GM23248 (cell line): ENCODE measurements around the gene ABCA2. TPM values are rescaled to one million over a fixed set of nuclear protein-coding genes. Genes with fewer than 3 reads are reported as not detected.

Experiments
- DNase-seq: peaks from one replicate; pipeline ENCODE4 v3.0.0-alpha.2; 2015
- H2AFZ ChIP-seq: fragments of 200-600 bp; sonication (generic); 2 replicates; pipeline ENCODE4 v1.6.1; 2016; ENCODE audit warnings: antibody characterized with exemption
- H3F3A ChIP-seq: fragments of 200-600 bp; sonication (generic); 2 replicates; pipeline ENCODE4 v1.6.1; 2016; ENCODE audit warnings: mild to moderate bottlenecking, antibody characterized with exemption, mixed run types; ENCODE audit not compliant: insufficient read depth
- H3K27ac ChIP-seq: fragments of 200-600 bp; sonication (generic); 2 replicates; pipeline ENCODE4 v1.5.1; 2016; ENCODE audit warnings: mild to moderate bottlenecking
- H3K27me3 ChIP-seq: fragments of 200-600 bp; sonication (generic); replicated peaks from 2 replicates; pipeline ENCODE4 v1.6.1; 2016; ENCODE audit warnings: mild to moderate bottlenecking; ENCODE audit not compliant: insufficient read depth
- H3K36me3 ChIP-seq: fragments of 200-600 bp; sonication (generic); 2 replicates; pipeline ENCODE4 v1.6.1; 2016; ENCODE audit warnings: low read depth, mild to moderate bottlenecking
- H3K4me1 ChIP-seq: fragments of 200-600 bp; sonication (generic); 2 replicates; pipeline ENCODE4 v1.6.1; 2016; ENCODE audit warnings: mild to moderate bottlenecking; ENCODE audit not compliant: insufficient read depth
- H3K4me2 ChIP-seq: fragments of 200-600 bp; sonication (generic); one replicate; pipeline ENCODE4 v1.6.1; 2016; ENCODE audit warnings: mild to moderate bottlenecking; ENCODE audit not compliant: unreplicated experiment
- H3K4me3 ChIP-seq: fragments of 200-600 bp; sonication (generic); 2 replicates; pipeline ENCODE4 v1.5.1; 2016; ENCODE audit warnings: mild to moderate bottlenecking
- H3K79me2 ChIP-seq: fragments of 200-600 bp; sonication (generic); 2 replicates; pipeline ENCODE4 v1.6.1; 2016; ENCODE audit warnings: mild to moderate bottlenecking; ENCODE audit not compliant: insufficient read depth
- H3K9ac ChIP-seq: fragments of 200-600 bp; sonication (generic); 2 replicates; pipeline ENCODE4 v1.6.1; 2016; ENCODE audit warnings: mild to moderate bottlenecking
- H3K9me2 ChIP-seq: fragments of 200-600 bp; sonication (generic); 2 replicates; pipeline ENCODE4 v1.6.1; 2016; ENCODE audit warnings: mixed run types, mild to moderate bottlenecking, moderate library complexity; ENCODE audit not compliant: insufficient read depth
- H3K9me3 ChIP-seq: fragments of 200-600 bp; sonication (generic); one replicate; pipeline ENCODE4 v1.6.1; 2017; ENCODE audit warnings: low read depth
- H4K20me1 ChIP-seq: fragments of 200-600 bp; sonication (generic); 2 replicates; pipeline ENCODE4 v1.6.0; 2016; ENCODE audit not compliant: insufficient read depth
- EZH2 ChIP-seq: fragments of 200-600 bp; sonication (generic); IDR thresholded peaks from 2 replicates; pipeline ENCODE4 v1.6.1; 2018; ENCODE audit warnings: antibody characterized with exemption, mild to moderate bottlenecking; ENCODE audit not compliant: insufficient read depth, poor library complexity, severe bottlenecking
- EZH2phosphoT487 ChIP-seq: fragments of 200-600 bp; sonication (generic); IDR thresholded peaks from 2 replicates; pipeline ENCODE4 v1.6.1; 2018; ENCODE audit warnings: antibody characterized with exemption, moderate library complexity, mild to moderate bottlenecking, low read depth; ENCODE audit not compliant: insufficient read depth
- WGBS, 2 experiments: methylation state at CpG; one replicate each; pipeline ENCODE4 v1.1.6; 2015 to 2017; ENCODE audit warnings: low lambda C conversion rate in 2 of 2, low coverage in 1 of 2; ENCODE audit errors: missing lambda C conversion rate in 2 of 2; 5-methylcytosine and 5-hydroxymethylcytosine counted together
- in situ Hi-C: fragments of 300-500 bp; cut with MboI; formaldehyde crosslinking; loops from 2 replicates; pipeline ENCODE4 v1.15.0; 2020
- polyA plus RNA-seq: library from polyadenylated mRNA; unstranded; fragments of >200 nt; fragmentation: Nextera tagmentation; extraction: Ambion mirVana; gene quantifications from 2 replicates; pipeline ENCODE4 v1.2.1, GENCODE V29; 2016
- total RNA-seq: library from RNA; depleted of rRNA; stranded (reverse); fragments of >200 nt; shearing (Covaris generic); gene quantifications from 2 replicates; pipeline ENCODE4 v1.2.3, GENCODE V29; 2014

Gene ABCA2
- total and polyA plus RNA-seq, 2 experiments from 2014 or later = 21.1 to 33.2 TPM

GRCh38 chr9:137014776-137015539, 13.1 kb downstream of the ABCA2 start:
- Histone ChIP-seq H2AFZ (no peak overlapping the region), H3K36me3 (no peaks in the 10 kb centered on the region), H3K9me2 (no peaks in the 10 kb centered on the region), H3K27ac (no peak overlapping the region), H3K27me3 (no peaks in the 10 kb centered on the region), H3K4me2 (no peak overlapping the region), H3K79me2 (no peaks in the 10 kb centered on the region), H3K4me1 (no peaks in the 10 kb centered on the region), H3F3A (no peaks in the 10 kb centered on the region), H4K20me1 (no peaks in the 10 kb centered on the region), H3K9ac (no peak overlapping the region), H3K4me3 (no peak overlapping the region), H3K9me3 (no peaks in the 10 kb centered on the region)
- in situ Hi-C loops = no loop called here
- no peak for DNase-seq
- TF ChIP-seq EZH2 (no peak), EZH2phosphoT487 (no peak)
- 95 to 98% methylated on average over 25 to 36 of the region's 36 CpGs for WGBS, 2 experiments

- no peak overlapping the region for H3K4me3 ChIP-seq
- H3K9me3 ChIP-seq = no peaks in the 10 kb centered on the region
- no peak overlapping the region for H3K4me2 ChIP-seq
- DNase-seq = no peak
- no peaks in the 10 kb centered on the region for H3K27me3 ChIP-seq
- in situ Hi-C loops = no loop called here
- H3K79me2 ChIP-seq = no peaks in the 10 kb centered on the region
- H3K27ac ChIP-seq = no peak overlapping the region
- WGBS, 2 experiments = 91 to 92% methylated on average over 18 to 21 of the region's 23 CpGs
- no peaks in the 10 kb centered on the region for H3K36me3 ChIP-seq
- no peak overlapping the region for H2AFZ ChIP-seq
- H3K9me2 ChIP-seq = no peaks in the 10 kb centered on the region
- no peak overlapping the region for H3K9ac ChIP-seq
- no peaks in the 10 kb centered on the region for H3F3A ChIP-seq
- no peaks in the 10 kb centered on the region for H4K20me1 ChIP-seq
- no peak for TF ChIP-seq EZH2
- no peak for TF ChIP-seq EZH2phosphoT487
- H3K4me1 ChIP-seq = no peaks in the 10 kb centered on the region
Measured at GRCh38 chr9:137014166-137014565, 13.9 kb downstream of the ABCA2 start.

GRCh38 chr9:137013571-137013940, 14.5 kb downstream of the ABCA2 start:
- TF ChIP-seq EZH2 (no peak), EZH2phosphoT487 (no peak)
- Histone ChIP-seq H3K36me3 (no peaks in the 10 kb centered on the region), H4K20me1 (no peaks in the 10 kb centered on the region), H3K27ac (no peak overlapping the region), H2AFZ (no peak overlapping the region), H3K4me1 (no peaks in the 10 kb centered on the region), H3K27me3 (no peaks in the 10 kb centered on the region), H3K9me2 (no peaks in the 10 kb centered on the region), H3K79me2 (no peaks in the 10 kb centered on the region), H3K4me2 (no peak overlapping the region), H3K9me3 (no peaks in the 10 kb centered on the region), H3K4me3 (no peak overlapping the region), H3K9ac (no peak overlapping the region), H3F3A (no peaks in the 10 kb centered on the region)
- WGBS, 2 experiments = 97 to 98% methylated on average over 12 to 20 of the region's 20 CpGs
- in situ Hi-C loops = no loop called here
- no peak for DNase-seq

GRCh38 chr9:137012694-137013570, 15.1 kb downstream of the ABCA2 start:
- no peak for DNase-seq
- Histone ChIP-seq H3K27me3 (no peaks in the 10 kb centered on the region), H3K9me2 (no peaks in the 10 kb centered on the region), H2AFZ (no peak overlapping the region), H3K79me2 (no peaks in the 10 kb centered on the region), H3K27ac (no peak overlapping the region), H3K9me3 (no peaks in the 10 kb centered on the region), H3K9ac (no peak overlapping the region), H3F3A (no peaks in the 10 kb centered on the region), H3K36me3 (no peaks in the 10 kb centered on the region), H3K4me2 (no peak overlapping the region), H4K20me1 (no peaks in the 10 kb centered on the region), H3K4me1 (no peaks in the 10 kb centered on the region), H3K4me3 (no peak overlapping the region)
- 83 to 87% methylated on average over 27 to 67 of the region's 67 CpGs for WGBS, 2 experiments
- TF ChIP-seq EZH2phosphoT487 = no peak
- TF ChIP-seq EZH2 = no peak
- in situ Hi-C loops = no loop called here
